B cell (primary cell): Measurements from ENCODE around the gene COL19A1. TPM values are rescaled to one million over a fixed set of nuclear protein-coding genes. Genes with fewer than 3 reads are reported as not detected.

Experiments
- ATAC-seq: fragments of 200-7000 bp; cut with Tn5 transposase; one replicate; pipeline ENCODE4 v1.10.0; 2021; ENCODE audit warnings: low read depth, mild to moderate bottlenecking, moderate number of reproducible peaks, moderate library complexity
- CTCF ChIA-PET: fragments of 350-600 bp; sonication (Branson Sonifier 250); formaldehyde crosslinking; loops from one replicate; lab custom pipeline; 2021; ENCODE audit warnings: antibody characterized with exemption, inconsistent platforms; lab: Charles Lee
- POLR2A ChIA-PET: fragments of 350-600 bp; sonication (Branson Sonifier 250); formaldehyde crosslinking; loops from one replicate; lab custom pipeline; 2021; ENCODE audit warnings: antibody characterized with exemption; lab: Charles Lee
- DNase-seq: peaks from one replicate; pipeline ENCODE4 v3.0.0; 2013
- H2AFZ ChIP-seq: 2 replicates; pipeline ENCODE4 v1.6.1; 2012; ENCODE audit warnings: mild to moderate bottlenecking, low read depth, low read length; ENCODE audit not compliant: insufficient read depth, poor library complexity, severe bottlenecking
- H3K27ac ChIP-seq, 2 donors: 1 replicate in 1 of 2; 2 replicates in 1 of 2; pipeline ENCODE4 v1.5.1; 2012 to 2013; ENCODE audit warnings: low read length in 2 of 2, mild to moderate bottlenecking in 2 of 2, moderate library complexity in 1 of 2
- H3K27me3 ChIP-seq, 4 experiments: fragments of 200-600 bp in 1 of 4; sonication (generic) in 1 of 4; replicated peaks in 1 of 4; 1 replicate in 2 of 4; 2 replicates in 2 of 4; pipeline versions ENCODE4 v1.6.1 to v1.7.0; 2013 to 2016; ENCODE audit warnings: low read length in 3 of 4, mild to moderate bottlenecking in 2 of 4, mixed read lengths in 1 of 4, moderate library complexity in 1 of 4; ENCODE audit not compliant: insufficient read depth in 4 of 4, control insufficient read depth in 3 of 4; ENCODE audit errors: control extremely low read depth in 1 of 4
- H3K36me3 ChIP-seq, 2 experiments: replicated peaks in 1 of 2; 1 replicate in 1 of 2; 2 replicates in 1 of 2; pipeline versions ENCODE4 v1.6.1 to v1.7.1; 2013; ENCODE audit warnings: low read length in 1 of 2; ENCODE audit not compliant: insufficient read depth in 2 of 2, control insufficient read depth in 1 of 2; ENCODE audit errors: control extremely low read depth in 1 of 2, extremely low read depth in 1 of 2
- H3K4me1 ChIP-seq, 2 donors: fragments of 200-600 bp in 1 of 2; sonication (generic) in 1 of 2; 1 replicate in 1 of 2; 2 replicates in 1 of 2; pipeline versions ENCODE4 v1.5.1 to v1.6.1; 2013 to 2017; ENCODE audit warnings: low read length in 2 of 2; ENCODE audit not compliant: control insufficient read depth in 2 of 2, insufficient read depth in 2 of 2
- H3K4me2 ChIP-seq: replicated peaks from 2 replicates; pipeline ENCODE3; 2012; ENCODE audit warnings: mild to moderate bottlenecking, low read depth, low read length; ENCODE audit not compliant: poor library complexity, severe bottlenecking
- H3K4me3 ChIP-seq, 5 experiments: fragments of 200-600 bp in 1 of 5; sonication (generic) in 1 of 5; 1 replicate in 3 of 5; 2 replicates in 2 of 5; pipeline versions ENCODE4 v1.5.1 to v1.7.0; 2011 to 2016; ENCODE audit warnings: low read length in 4 of 5, mild to moderate bottlenecking in 4 of 5, low read depth in 2 of 5, control low read depth in 1 of 5, moderate library complexity in 1 of 5; ENCODE audit not compliant: insufficient read depth in 1 of 5; ENCODE audit errors: control extremely low read depth in 1 of 5, extremely low read depth in 1 of 5
- H3K79me2 ChIP-seq: fragments of 200-600 bp; sonication (generic); one replicate; pipeline ENCODE4 v1.6.0; 2016; ENCODE audit warnings: low read length; ENCODE audit not compliant: control insufficient read depth, insufficient read depth
- H3K9ac ChIP-seq: fragments of 200-600 bp; sonication (generic); 2 replicates; pipeline ENCODE4 v1.6.1; 2017; ENCODE audit warnings: mild to moderate bottlenecking, low read length, moderate library complexity
- H3K9me3 ChIP-seq, 3 donors: one replicate each; pipeline versions ENCODE4 v1.6.1 to v1.7.1; 2013; ENCODE audit warnings: low read length in 2 of 3; ENCODE audit not compliant: control insufficient read depth in 2 of 3, insufficient read depth in 1 of 3; ENCODE audit errors: control extremely low read depth in 1 of 3
- H4K20me1 ChIP-seq: 2 replicates; pipeline ENCODE4 v1.6.0; 2012; ENCODE audit warnings: mild to moderate bottlenecking, low read length; ENCODE audit not compliant: insufficient read depth, control insufficient read depth, poor library complexity, severe bottlenecking
- H3K27ac Mint-ChIP-seq: one replicate; pipeline ENCODE4 v1.8.0; 2021; ENCODE audit warnings: mixed read lengths
- H3K27me3 Mint-ChIP-seq: one replicate; pipeline ENCODE4 v1.8.0; 2021; ENCODE audit warnings: mixed read lengths
- H3K4me1 Mint-ChIP-seq: one replicate; pipeline ENCODE4 v1.8.0; 2021; ENCODE audit warnings: mixed read lengths
- H3K4me3 Mint-ChIP-seq: one replicate; pipeline ENCODE4 v1.8.0; 2021; ENCODE audit warnings: mixed read lengths
- H3K9me3 Mint-ChIP-seq: one replicate; pipeline ENCODE4 v1.8.0; 2022; ENCODE audit warnings: mixed read lengths; ENCODE audit not compliant: insufficient read depth
- CTCF ChIP-seq: fragments of 200-600 bp; IDR thresholded peaks from one replicate; pipeline ENCODE4 v1.8.0; 2022; ENCODE audit warnings: antibody characterized with exemption, mild to moderate bottlenecking
- EZH2 ChIP-seq: IDR thresholded peaks from 2 replicates; pipeline ENCODE4 v1.6.1; 2012; ENCODE audit warnings: borderline replicate concordance, low read depth, mild to moderate bottlenecking, moderate library complexity, low read length; ENCODE audit not compliant: insufficient read depth, poor library complexity, severe bottlenecking
- WGBS: methylation state at CpG from one replicate; pipeline ENCODE4 v1.1.5; 2013; ENCODE audit warnings: missing lambda C conversion rate; ENCODE audit not compliant: insufficient coverage; 5-methylcytosine and 5-hydroxymethylcytosine counted together
- intact Hi-C: fragments of 100-400 bp; cut with micrococcal nuclease; formaldehyde crosslinking; loops from one replicate; pipeline ENCODE4 v1.10.0; 2022
- polyA plus RNA-seq: library from polyadenylated mRNA; depleted of rRNA; stranded (reverse); fragments of >200 nt; gene quantifications from 2 replicates; pipeline ENCODE4 v1.2.3, GENCODE V29; 2012
- total RNA-seq, 2 donors: library from RNA; stranded (reverse); fragments of 120-200 nt in 1 of 2; gene quantifications; 1 replicate in 1 of 2; 2 replicates in 1 of 2; pipeline versions ENCODE4 v1.2.3 to v1.2.4, GENCODE V29; 2013 to 2022

Gene COL19A1
- total and polyA plus RNA-seq, 2 donors (not counting 1 experiment from before 2014, with no cell fraction given): 14.6 to 61.4 TPM

GRCh38 chr6:70219943-70220613 lies 353.7 kb downstream of the COL19A1 start:
- Histone ChIP-seq H3K9ac (no peak overlapping the region), H3K27ac (no peak overlapping the region), H3K4me3 (no peak overlapping the region), H3K79me2 (no peaks in the 10 kb centered on the region), H4K20me1 (no peaks in the 10 kb centered on the region), H2AFZ (no peak overlapping the region), H3K4me1 (peaks cover 6 to 9% of the 10 kb centered on the region in 2 donors), H3K9me3 (no peaks in the 10 kb centered on the region), H3K27me3 (no peaks in the 10 kb centered on the region), H3K36me3 (no peaks in the 10 kb centered on the region), H3K4me2 (no peak overlapping the region)
- H3K27ac Mint-ChIP-seq: no peak overlapping the region
- ATAC-seq (no peak), DNase-seq (no peak)
- no peaks in the 10 kb centered on the region for H3K9me3 Mint-ChIP-seq
- ChIA-PET CTCF (interaction anchor here (0.7 to 3.9 kb wide), 15 partner anchors 8 to 793 kb away, joined by 3 to 37 read pairs (median 7); partner anchors contain the start of gene B3GAT2), POLR2A (no interaction called here)
- peaks cover 8% of the 10 kb centered on the region for H3K4me1 Mint-ChIP-seq
- 89% methylated on average over 1 of the region's 1 CpG for WGBS
- peaks cover 3% of the 10 kb centered on the region for H3K27me3 Mint-ChIP-seq
- H3K4me3 Mint-ChIP-seq: no peak overlapping the region
- TF ChIP-seq CTCF: no peak
- TF ChIP-seq EZH2: no peak
- intact Hi-C loops: no loop called here

DNA sequence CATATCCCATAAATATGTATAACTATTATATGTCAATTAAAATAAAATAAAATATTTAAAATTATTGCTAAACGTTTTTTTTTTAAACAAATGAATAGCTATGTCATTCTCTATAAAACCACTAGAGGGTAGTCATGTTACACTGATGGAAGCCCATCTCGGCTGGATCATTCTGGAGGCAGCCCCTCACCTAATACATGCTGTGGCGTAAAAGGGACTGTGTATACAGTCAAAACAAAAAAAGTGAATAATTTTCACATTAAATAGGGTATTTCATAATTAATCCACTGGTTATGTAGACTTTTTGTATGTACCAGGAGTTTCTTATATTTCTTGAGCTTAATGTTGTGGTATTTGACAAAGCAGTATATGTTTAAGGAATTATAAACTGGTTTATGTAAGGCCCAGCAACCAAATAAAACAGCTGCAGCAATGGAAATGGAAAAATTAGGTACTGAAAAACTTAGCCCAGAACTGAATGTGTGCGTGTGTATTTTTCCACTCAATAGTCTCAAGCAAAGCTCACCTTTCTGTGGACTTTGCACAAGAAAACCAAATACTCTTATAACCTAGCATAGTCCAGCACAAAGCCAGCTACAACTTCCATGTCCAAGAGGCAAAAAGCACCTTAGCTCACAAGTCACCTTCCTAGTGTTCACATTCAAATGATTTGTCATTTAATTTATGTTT lies 354.8 kb downstream of the COL19A1 start:
- CTCF ChIA-PET: interaction anchor here (0.8 to 3.9 kb wide), 28 partner anchors 9 to 796 kb away, joined by 3 to 37 read pairs (median 6); partner anchors contain the start of gene B3GAT2
- WGBS: 89% methylated on average over 1 of the region's 4 CpGs
- no peaks in the 10 kb centered on the region for H4K20me1 ChIP-seq
- no peak overlapping the region for H3K27ac Mint-ChIP-seq
- no peak for TF ChIP-seq EZH2
- TF ChIP-seq CTCF: peak; percentile 94
- DNase-seq (peak; percentile 42), ATAC-seq (peak; percentile 39)
- no peaks in the 10 kb centered on the region for H3K9me3 ChIP-seq
- H3K4me2 ChIP-seq: no peak overlapping the region
- H3K4me1 Mint-ChIP-seq: peaks cover 8% of the 10 kb centered on the region
- no peaks in the 10 kb centered on the region for H3K36me3 ChIP-seq
- H3K4me3 Mint-ChIP-seq: no peak overlapping the region
- POLR2A ChIA-PET: no interaction called here
- H3K4me1 ChIP-seq: peaks cover 6 to 9% of the 10 kb centered on the region in 2 donors
- H3K27me3 ChIP-seq: no peaks in the 10 kb centered on the region
- intact Hi-C loops: loop anchor here (1.0 kb wide), 1 partner anchor 148 kb away; no protein-coding TSS in a partner anchor
- no peaks in the 10 kb centered on the region for H3K9me3 Mint-ChIP-seq
- H3K79me2 ChIP-seq: no peaks in the 10 kb centered on the region
- H3K27me3 Mint-ChIP-seq: peaks cover 7% of the 10 kb centered on the region
- no peak overlapping the region for H3K9ac ChIP-seq
- H3K4me3 ChIP-seq: no peak overlapping the region
- H3K27ac ChIP-seq: no peak overlapping the region
- H2AFZ ChIP-seq: no peak overlapping the region
